ENCODE results near the gene MAML3. TPM values are rescaled to one million over a fixed set of nuclear protein-coding genes. Genes with fewer than 3 reads are reported as not detected.

MAML3 gene
- total RNA-seq, 1 donor from 2014 or later = 8.1 TPM

- Mint-ChIP-seq H3K36me3 (ENCODE audit: low read depth, unreplicated experiment) (no peaks in the 10 kb centered on the region), H3K4me3 (ENCODE audit: unreplicated experiment) (no peak overlapping the region), H3K9me3 (ENCODE audit: unreplicated experiment) (no peaks in the 10 kb centered on the region), H3K4me1 (ENCODE audit: low read depth, unreplicated experiment) (peaks cover 19% of the 10 kb centered on the region), H3K27ac (ENCODE audit: unreplicated experiment) (peak overlapping the region; percentile 83), H3K27me3 (ENCODE audit: low read depth, unreplicated experiment) (no peaks in the 10 kb centered on the region)
- FAIRE-seq (no peak), DNase-seq (ENCODE audit: low read depth) (no peak)
- TF ChIP-seq CTCF (IDR thresholded peaks at IDR 0.05; ENCODE audit: insufficient read depth, low read depth, low read length) = no peak
- TF ChIP-seq EZH2 (IDR thresholded peaks at IDR 0.05; ENCODE audit: insufficient read depth, low read length) = no peak
- H3K27ac ChIP-seq (ENCODE audit: low read depth, low read length) = no peak overlapping the region
- no peak overlapping the region for H3K9ac ChIP-seq (ENCODE audit: low read length)
- H3K79me2 ChIP-seq (ENCODE audit: insufficient read depth, low read length) = no peaks in the 10 kb centered on the region
- no peaks in the 10 kb centered on the region for H3K9me3 ChIP-seq (ENCODE audit: insufficient read depth, low read depth, low read length)
- peaks cover 28% of the 10 kb centered on the region for H3K4me1 ChIP-seq (ENCODE audit: insufficient read depth, low read length)
- no peaks in the 10 kb centered on the region for H3K27me3 ChIP-seq (ENCODE audit: insufficient read depth, low read length)
- H4K20me1 ChIP-seq (ENCODE audit: insufficient read depth, low read length) = no peaks in the 10 kb centered on the region
- no peak overlapping the region for H3K4me2 ChIP-seq (ENCODE audit: low read length)
- no peak overlapping the region for H2AFZ ChIP-seq (ENCODE audit: low read depth, low read length)
- H3K4me3 ChIP-seq (ENCODE audit: insufficient read depth, low read depth, low read length) = no peak overlapping the region
- H3K36me3 ChIP-seq (ENCODE audit: insufficient read depth, low read length) = no peaks in the 10 kb centered on the region
These were observed 417.3 kb downstream of the MAML3 start for GRCh38 chr4:139736661-139737060.

- DNase-seq (ENCODE audit: low read depth) (no peak), FAIRE-seq (no peak)
- H3K9ac ChIP-seq (ENCODE audit: low read length) = peak overlapping the region; percentile 76
- no peaks in the 10 kb centered on the region for H3K36me3 Mint-ChIP-seq (ENCODE audit: low read depth, unreplicated experiment)
- no peaks in the 10 kb centered on the region for H3K27me3 ChIP-seq (ENCODE audit: insufficient read depth, low read length)
- H3K9me3 ChIP-seq (ENCODE audit: insufficient read depth, low read depth, low read length) = no peaks in the 10 kb centered on the region
- no peaks in the 10 kb centered on the region for H3K36me3 ChIP-seq (ENCODE audit: insufficient read depth, low read length)
- no peak overlapping the region for H3K27ac ChIP-seq (ENCODE audit: low read depth, low read length)
- peaks cover 19% of the 10 kb centered on the region for H3K4me1 Mint-ChIP-seq (ENCODE audit: low read depth, unreplicated experiment)
- H3K4me3 ChIP-seq (ENCODE audit: insufficient read depth, low read depth, low read length) = no peak overlapping the region
- peaks cover 28% of the 10 kb centered on the region for H3K4me1 ChIP-seq (ENCODE audit: insufficient read depth, low read length)
- H3K79me2 ChIP-seq (ENCODE audit: insufficient read depth, low read length) = no peaks in the 10 kb centered on the region
- peak overlapping the region; percentile 83 for H3K27ac Mint-ChIP-seq (ENCODE audit: unreplicated experiment)
- H4K20me1 ChIP-seq (ENCODE audit: insufficient read depth, low read length) = no peaks in the 10 kb centered on the region
- H3K4me2 ChIP-seq (ENCODE audit: low read length) = peak overlapping the region; percentile 85
- TF ChIP-seq CTCF (IDR thresholded peaks at IDR 0.05; ENCODE audit: insufficient read depth, low read depth, low read length) = no peak
- TF ChIP-seq EZH2 (IDR thresholded peaks at IDR 0.05; ENCODE audit: insufficient read depth, low read length) = no peak
- no peaks in the 10 kb centered on the region for H3K27me3 Mint-ChIP-seq (ENCODE audit: low read depth, unreplicated experiment)
- H2AFZ ChIP-seq (ENCODE audit: low read depth, low read length) = no peak overlapping the region
- no peaks in the 10 kb centered on the region for H3K9me3 Mint-ChIP-seq (ENCODE audit: unreplicated experiment)
- H3K4me3 Mint-ChIP-seq (ENCODE audit: unreplicated experiment) = peak overlapping the region; percentile 55
These were observed 417.7 kb downstream of the MAML3 start for GRCh38 chr4:139736274-139736660.

DNA sequence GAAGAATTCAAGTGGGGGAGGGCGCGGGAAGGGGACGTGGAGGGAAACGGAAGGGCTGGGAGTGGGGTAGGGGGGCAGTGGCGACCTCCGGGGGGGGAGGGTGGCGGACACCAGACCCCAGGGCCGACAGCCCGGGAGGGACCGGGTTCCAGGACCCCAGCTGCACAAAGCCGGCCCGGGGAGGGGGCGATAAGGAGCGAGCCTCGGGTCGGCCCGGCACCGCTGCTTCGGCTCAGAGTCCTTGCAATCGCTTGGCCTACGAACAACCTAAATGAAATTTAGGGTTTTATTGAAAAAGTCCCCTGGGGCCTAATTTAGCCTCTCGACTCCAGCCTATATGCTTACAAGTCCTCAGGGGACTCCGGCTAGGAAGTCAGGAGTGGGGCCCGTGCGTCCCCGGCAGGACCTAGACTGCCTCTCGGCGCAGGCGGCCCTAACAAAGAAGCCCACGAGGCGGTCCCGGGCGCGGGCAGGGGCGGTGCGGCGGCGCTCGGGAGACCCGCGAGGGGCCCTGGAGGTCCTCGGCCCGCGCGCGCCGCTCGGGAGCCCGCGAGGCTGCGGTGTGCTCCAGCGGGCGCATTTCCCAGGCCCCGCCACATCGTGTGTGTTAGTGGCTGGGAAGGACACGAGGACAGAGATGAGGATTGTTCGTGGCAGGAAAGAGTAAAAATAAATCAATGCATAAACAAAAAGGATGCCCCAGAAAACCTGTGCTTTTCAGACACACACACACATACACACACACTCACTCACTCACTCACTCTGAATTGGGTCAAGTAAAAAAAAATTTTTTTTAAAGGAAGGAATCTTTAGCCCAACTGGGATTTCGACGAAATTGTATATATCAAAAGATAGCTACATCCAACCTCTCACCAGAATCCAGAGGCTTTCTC, 418.4 kb downstream of the MAML3 start:
- H3K36me3 ChIP-seq (ENCODE audit: insufficient read depth, low read length) = no peaks in the 10 kb centered on the region
- H3K4me3 ChIP-seq (ENCODE audit: insufficient read depth, low read depth, low read length) = peak overlapping the region; percentile 61
- H3K4me1 ChIP-seq (ENCODE audit: insufficient read depth, low read length) = peaks cover 24% of the 10 kb centered on the region
- peak overlapping the region; percentile 67 for H3K4me3 Mint-ChIP-seq (ENCODE audit: unreplicated experiment)
- peak overlapping the region; percentile 84 for H3K27ac Mint-ChIP-seq (ENCODE audit: unreplicated experiment)
- peak overlapping the region; percentile 76 for H3K9ac ChIP-seq (ENCODE audit: low read length)
- H2AFZ ChIP-seq (ENCODE audit: low read depth, low read length) = peak overlapping the region; percentile 90
- no peaks in the 10 kb centered on the region for H3K27me3 Mint-ChIP-seq (ENCODE audit: low read depth, unreplicated experiment)
- TF ChIP-seq CTCF (IDR thresholded peaks at IDR 0.05; ENCODE audit: insufficient read depth, low read depth, low read length) (no peak), EZH2 (IDR thresholded peaks at IDR 0.05; ENCODE audit: insufficient read depth, low read length) (no peak)
- H3K36me3 Mint-ChIP-seq (ENCODE audit: low read depth, unreplicated experiment) = no peaks in the 10 kb centered on the region
- H3K4me2 ChIP-seq (ENCODE audit: low read length) = peak overlapping the region; percentile 85
- H4K20me1 ChIP-seq (ENCODE audit: insufficient read depth, low read length) = no peaks in the 10 kb centered on the region
- H3K4me1 Mint-ChIP-seq (ENCODE audit: low read depth, unreplicated experiment) = peaks cover 19% of the 10 kb centered on the region
- FAIRE-seq (no peak), DNase-seq (ENCODE audit: low read depth) (peak; percentile 8)
- H3K9me3 Mint-ChIP-seq (ENCODE audit: unreplicated experiment) = no peaks in the 10 kb centered on the region
- H3K79me2 ChIP-seq (ENCODE audit: insufficient read depth, low read length) = no peaks in the 10 kb centered on the region
- H3K9me3 ChIP-seq (ENCODE audit: insufficient read depth, low read depth, low read length) = no peaks in the 10 kb centered on the region
- no peaks in the 10 kb centered on the region for H3K27me3 ChIP-seq (ENCODE audit: insufficient read depth, low read length)
- H3K27ac ChIP-seq (ENCODE audit: low read depth, low read length) = peak overlapping the region; percentile 27

All from astrocyte (in vitro differentiated cells and primary cell).